Osteoblast (primary cell): Measurements from ENCODE around the gene CSNK2A1. TPM values are rescaled to one million over a fixed set of nuclear protein-coding genes. Genes with fewer than 3 reads are reported as not detected.

ENCODE experiments used
- DNase-seq: peaks from one replicate; pipeline ENCODE4 v3.0.0; 2011; ENCODE audit warnings: low spot score, mixed read lengths; ENCODE audit not compliant: insufficient read length; ENCODE audit errors: missing footprints
- H2AFZ ChIP-seq: 2 replicates; pipeline ENCODE4 v1.6.0; 2011; ENCODE audit warnings: mild to moderate bottlenecking, low read length
- H3K27ac ChIP-seq: 2 replicates; pipeline ENCODE4 v1.5.1; 2011; ENCODE audit warnings: mild to moderate bottlenecking, low read depth, low read length, moderate library complexity
- H3K27me3 ChIP-seq: 2 replicates; pipeline ENCODE4 v1.6.0; 2012; ENCODE audit warnings: mild to moderate bottlenecking, control low read depth, inconsistent platforms, low read length, moderate library complexity; ENCODE audit not compliant: insufficient read depth
- H3K36me3 ChIP-seq: 2 replicates; pipeline ENCODE4 v1.5.1; 2011; ENCODE audit warnings: mild to moderate bottlenecking, low read length, control low read depth, moderate library complexity; ENCODE audit not compliant: insufficient read depth
- H3K4me1 ChIP-seq: 2 replicates; pipeline ENCODE4 v1.5.1; 2011; ENCODE audit warnings: mild to moderate bottlenecking, low read length, control low read depth, moderate library complexity; ENCODE audit not compliant: insufficient read depth
- H3K4me2 ChIP-seq: 2 replicates; pipeline ENCODE4 v1.6.0; 2011; ENCODE audit warnings: mild to moderate bottlenecking, low read length; ENCODE audit not compliant: insufficient read depth
- H3K4me3 ChIP-seq: fragments of 200-600 bp; sonication (generic); 3 replicates; pipeline ENCODE4 v1.5.1; 2012; ENCODE audit warnings: mild to moderate bottlenecking, low read length, inconsistent platforms; ENCODE audit not compliant: insufficient read depth
- H3K79me2 ChIP-seq: 2 replicates; pipeline ENCODE4 v1.6.0; 2012; ENCODE audit warnings: mild to moderate bottlenecking, low read length, control low read depth, inconsistent platforms; ENCODE audit not compliant: insufficient read depth
- H3K9me3 ChIP-seq: 2 replicates; pipeline ENCODE4 v1.5.1; 2011; ENCODE audit warnings: low read depth, low read length, control low read depth
- H4K20me1 ChIP-seq: 2 replicates; pipeline ENCODE4 v1.6.0; 2012; ENCODE audit warnings: mild to moderate bottlenecking, low read length, control low read depth; ENCODE audit not compliant: insufficient read depth
- total RNA-seq: library from RNA; depleted of rRNA; stranded (reverse); fragments of >200 nt; gene quantifications from 2 replicates; pipeline ENCODE4 v1.2.3, GENCODE V29; 2012
- TF ChIP-seq, protein P1 (sequence below): IDR thresholded peaks from 2 replicates; pipeline ENCODE4 v1.5.1; 2011; ENCODE audit warnings: mild to moderate bottlenecking, low read depth, low read length, moderate library complexity; ENCODE audit errors: extremely low read depth

Gene CSNK2A1
- total RNA-seq, 1 donor, result 82.9 TPM

- TF ChIP-seq, protein P1, sequence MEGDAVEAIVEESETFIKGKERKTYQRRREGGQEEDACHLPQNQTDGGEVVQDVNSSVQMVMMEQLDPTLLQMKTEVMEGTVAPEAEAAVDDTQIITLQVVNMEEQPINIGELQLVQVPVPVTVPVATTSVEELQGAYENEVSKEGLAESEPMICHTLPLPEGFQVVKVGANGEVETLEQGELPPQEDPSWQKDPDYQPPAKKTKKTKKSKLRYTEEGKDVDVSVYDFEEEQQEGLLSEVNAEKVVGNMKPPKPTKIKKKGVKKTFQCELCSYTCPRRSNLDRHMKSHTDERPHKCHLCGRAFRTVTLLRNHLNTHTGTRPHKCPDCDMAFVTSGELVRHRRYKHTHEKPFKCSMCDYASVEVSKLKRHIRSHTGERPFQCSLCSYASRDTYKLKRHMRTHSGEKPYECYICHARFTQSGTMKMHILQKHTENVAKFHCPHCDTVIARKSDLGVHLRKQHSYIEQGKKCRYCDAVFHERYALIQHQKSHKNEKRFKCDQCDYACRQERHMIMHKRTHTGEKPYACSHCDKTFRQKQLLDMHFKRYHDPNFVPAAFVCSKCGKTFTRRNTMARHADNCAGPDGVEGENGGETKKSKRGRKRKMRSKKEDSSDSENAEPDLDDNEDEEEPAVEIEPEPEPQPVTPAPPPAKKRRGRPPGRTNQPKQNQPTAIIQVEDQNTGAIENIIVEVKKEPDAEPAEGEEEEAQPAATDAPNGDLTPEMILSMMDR, result no peak
- H3K4me2 ChIP-seq, result peak overlapping the region; percentile 11
- peaks cover 40% of the 10 kb centered on the region for H4K20me1 ChIP-seq
- no peak overlapping the region for H2AFZ ChIP-seq
- peaks cover 62% of the 10 kb centered on the region for H3K79me2 ChIP-seq
- no peaks in the 10 kb centered on the region for H3K27me3 ChIP-seq
- H3K27ac ChIP-seq, result peak overlapping the region; percentile 63
- peaks cover 56% of the 10 kb centered on the region for H3K36me3 ChIP-seq
- peaks cover 16% of the 10 kb centered on the region for H3K4me1 ChIP-seq
- no peaks in the 10 kb centered on the region for H3K9me3 ChIP-seq
- peak; percentile 85 for DNase-seq
- H3K4me3 ChIP-seq, result no peak overlapping the region
Observed at GRCh38 chr20:444862-445426, 98.6 kb downstream of the CSNK2A1 start.

DNA sequence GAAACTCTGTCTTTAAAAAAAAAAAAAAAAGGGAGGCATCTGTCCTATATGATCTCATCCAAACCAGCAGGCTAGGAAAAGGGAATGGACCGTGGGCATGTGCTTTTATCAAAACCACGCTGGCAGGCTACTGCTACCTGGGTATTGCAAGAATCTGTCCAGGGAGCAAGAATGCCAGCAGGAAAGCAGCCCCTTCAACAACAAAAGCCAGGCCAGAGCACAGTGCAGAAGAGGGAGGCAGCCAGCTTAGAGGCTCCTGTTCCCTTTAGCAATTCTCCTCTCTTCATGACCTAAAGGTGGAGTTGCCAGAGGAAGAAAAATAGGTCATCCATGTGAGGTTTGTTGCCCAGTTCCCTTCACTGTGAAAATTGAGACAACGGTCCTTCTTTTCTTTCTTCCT is 99.5 kb downstream of the CSNK2A1 start:
- H3K27ac ChIP-seq, result no peak overlapping the region
- peaks cover 64% of the 10 kb centered on the region for H3K36me3 ChIP-seq
- TF ChIP-seq, protein P1, result no peak
- no peak for DNase-seq
- no peak overlapping the region for H3K4me3 ChIP-seq
- no peaks in the 10 kb centered on the region for H3K9me3 ChIP-seq
- peaks cover 55% of the 10 kb centered on the region for H3K79me2 ChIP-seq
- H4K20me1 ChIP-seq, result peaks cover 33% of the 10 kb centered on the region
- no peak overlapping the region for H2AFZ ChIP-seq
- peaks cover 16% of the 10 kb centered on the region for H3K4me1 ChIP-seq
- no peaks in the 10 kb centered on the region for H3K27me3 ChIP-seq
- no peak overlapping the region for H3K4me2 ChIP-seq

DNA sequence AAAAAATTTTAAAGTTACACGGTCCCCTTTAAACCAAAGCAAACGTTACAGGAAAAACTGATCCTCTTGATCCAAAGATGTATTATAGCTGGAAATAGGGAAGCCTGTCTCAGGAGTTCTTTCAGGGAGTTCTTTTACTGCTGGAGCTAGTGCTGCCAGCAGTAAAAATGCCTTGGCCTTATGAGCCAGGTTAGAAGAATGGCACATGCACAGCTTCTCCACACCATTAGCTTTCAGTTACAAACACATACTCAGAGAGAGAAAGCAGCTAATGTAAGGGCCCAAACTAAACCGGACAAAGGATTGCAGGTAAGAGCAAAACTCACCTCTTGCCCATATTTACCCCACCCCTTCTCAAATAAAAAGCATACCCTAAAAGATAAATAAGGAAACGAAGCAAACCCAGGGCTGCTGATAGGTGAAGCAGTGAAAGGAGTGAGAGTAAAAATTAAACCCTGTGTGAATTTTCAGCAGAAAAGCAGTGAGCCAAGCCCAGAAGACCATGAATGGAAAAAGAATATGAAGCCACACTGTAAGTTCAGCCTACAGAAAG is 100.3 kb downstream of the CSNK2A1 start:
- H3K36me3 ChIP-seq, result peaks cover 73% of the 10 kb centered on the region
- DNase-seq, result peak; percentile 59
- no peak overlapping the region for H3K4me2 ChIP-seq
- peaks cover 48% of the 10 kb centered on the region for H3K79me2 ChIP-seq
- H3K4me3 ChIP-seq, result no peak overlapping the region
- TF ChIP-seq, protein P1, result no peak
- no peak overlapping the region for H2AFZ ChIP-seq
- H3K27me3 ChIP-seq, result no peaks in the 10 kb centered on the region
- peaks cover 16% of the 10 kb centered on the region for H3K4me1 ChIP-seq
- peaks cover 33% of the 10 kb centered on the region for H4K20me1 ChIP-seq
- no peak overlapping the region for H3K27ac ChIP-seq
- H3K9me3 ChIP-seq, result no peaks in the 10 kb centered on the region

- peaks cover 22% of the 10 kb centered on the region for H4K20me1 ChIP-seq
Observed at GRCh38 chr20:440636-441035, 103.0 kb downstream of the CSNK2A1 start.

More at GRCh38 chr20:440636-441035, 103.0 kb downstream of the CSNK2A1 start:
- peak; percentile 21 for DNase-seq
- Histone ChIP-seq H3K27ac (no peak overlapping the region), H3K9me3 (no peaks in the 10 kb centered on the region), H3K4me1 (peaks cover 16% of the 10 kb centered on the region), H3K79me2 (peaks cover 25% of the 10 kb centered on the region), H3K4me2 (no peak overlapping the region), H3K4me3 (no peak overlapping the region), H3K27me3 (no peaks in the 10 kb centered on the region), H3K36me3 (peaks cover 81% of the 10 kb centered on the region), H2AFZ (no peak overlapping the region)
- TF ChIP-seq, protein P1, result no peak
